GM12878 (cell line): Measurements from ENCODE around the gene MRPL36. TPM values are rescaled to one million over a fixed set of nuclear protein-coding genes. Genes with fewer than 3 reads are reported as not detected.

Source experiments
- ATAC-seq: fragments of 200-7000 bp; cut with Tn5 transposase; 3 replicates; pipeline ENCODE4 v1.9.1; 2020; ENCODE audit warnings: mild to moderate bottlenecking, moderate library complexity
- BruUV-seq: library from RNA; stranded (reverse); fragments of 400-500 nt; replicated peaks from 2 replicates; lab custom pipeline; 2021; lab: Mats Ljungman, UMichigan
- CTCF ChIA-PET: fragments of 300-600 bp; sonication (Branson Sonifier 250); formaldehyde crosslinking; extraction: SDS; loops from one replicate; lab custom pipeline; 2021; ENCODE audit warnings: inconsistent platforms; lab: Yijun Ruan, JAX
- POLR2A ChIA-PET: fragments of 350-600 bp; formaldehyde crosslinking; extraction: SDS; loops from one replicate; lab custom pipeline; 2021; ENCODE audit warnings: inconsistent platforms; lab: Charles Lee
- RAD21 ChIA-PET: fragments of 300-600 bp; sonication (Branson Sonifier 250); formaldehyde crosslinking; loops from one replicate; lab custom pipeline; 2023; ENCODE audit warnings: antibody characterized with exemption; ENCODE audit not compliant: unreplicated experiment; lab: Charles Lee
- SMC1A ChIA-PET: fragments of 300-600 bp; sonication (Branson Sonifier 250); formaldehyde crosslinking; loops from one replicate; lab custom pipeline; 2023; ENCODE audit not compliant: unreplicated experiment, uncharacterized antibody; lab: Charles Lee
- DNase-seq: peaks from one replicate; pipeline ENCODE4 v3.0.0-alpha.2; 2011; ENCODE audit warnings: low read depth, low spot score
- FAIRE-seq: peaks from 3 replicates; lab custom pipeline; 2011; peaks lifted over from hg19 to GRCh38; lab: Jason Lieb, UNC
- H2AFZ ChIP-seq: 2 replicates; pipeline ENCODE4 v1.6.0; 2011; ENCODE audit warnings: low read depth, low read length, control low read depth; ENCODE audit not compliant: control insufficient read depth
- H3K27ac ChIP-seq: 2 replicates; pipeline ENCODE4 v1.5.1; 2011; ENCODE audit warnings: control low read depth; ENCODE audit not compliant: control insufficient read depth, insufficient read depth
- H3K27me3 ChIP-seq, 2 experiments: replicated peaks in 1 of 2; 2 replicates each; pipeline versions ENCODE4 v1.6.0 to v1.6.1; 2011; ENCODE audit warnings: low read length in 1 of 2; ENCODE audit not compliant: control insufficient read depth in 2 of 2, insufficient read depth in 2 of 2
- H3K36me3 ChIP-seq, 2 experiments: 2 replicates each; pipeline ENCODE4 v1.5.1; 2011; ENCODE audit warnings: low read length in 1 of 2; ENCODE audit not compliant: control insufficient read depth in 2 of 2, insufficient read depth in 2 of 2
- H3K4me1 ChIP-seq: 2 replicates; pipeline ENCODE4 v1.6.1; 2011; ENCODE audit warnings: mild to moderate bottlenecking, low read length, moderate library complexity, mixed read lengths; ENCODE audit not compliant: control insufficient read depth, insufficient read depth
- H3K4me2 ChIP-seq: 2 replicates; pipeline ENCODE4 v1.6.0; 2011; ENCODE audit warnings: control low read depth; ENCODE audit not compliant: control insufficient read depth, insufficient read depth
- H3K4me3 ChIP-seq: fragments of 200-600 bp; sonication (generic); 2 replicates; pipeline ENCODE4 v1.5.1; 2016
- H3K79me2 ChIP-seq: 2 replicates; pipeline ENCODE4 v1.6.0; 2011; ENCODE audit warnings: low read length; ENCODE audit not compliant: control insufficient read depth, insufficient read depth
- H3K9ac ChIP-seq: 2 replicates; pipeline ENCODE4 v1.8.0; 2011; ENCODE audit warnings: low read length, control low read depth, mixed read lengths; ENCODE audit not compliant: control insufficient read depth, insufficient read depth
- H3K9me3 ChIP-seq: replicated peaks from 3 replicates; pipeline ENCODE4 v1.5.1; 2011; ENCODE audit warnings: mild to moderate bottlenecking, low read length; ENCODE audit not compliant: control insufficient read depth, insufficient read depth
- H4K20me1 ChIP-seq: 2 replicates; pipeline ENCODE4 v1.6.0; 2011; ENCODE audit not compliant: control insufficient read depth, insufficient read depth
- KAT2A ChIP-seq: conservative IDR thresholded peaks from 2 replicates; pipeline ENCODE4 v1.6.1; 2011; ENCODE audit warnings: low read depth, low read length; ENCODE audit not compliant: control insufficient read depth
- NFYB ChIP-seq: IDR thresholded peaks from 2 replicates; pipeline ENCODE4 v1.6.1; 2011; ENCODE audit warnings: low read depth, mild to moderate bottlenecking, low read length, improper control_type of control experiment, moderate library complexity; ENCODE audit not compliant: insufficient read depth
- RB1 ChIP-seq: fragments of 450-650 bp; formaldehyde crosslinking; IDR thresholded peaks from 2 replicates; pipeline ENCODE4 v1.6.1; 2017; ENCODE audit warnings: mild to moderate bottlenecking, borderline replicate concordance
- YBX1 ChIP-seq: fragments of 450-650 bp; IDR thresholded peaks from 2 replicates; pipeline ENCODE4 v1.6.1; 2016; ENCODE audit warnings: antibody characterized with exemption
- WGBS: methylation state at CpG from one replicate; pipeline ENCODE4 v1.1.6; 2016; ENCODE audit warnings: low lambda C conversion rate; ENCODE audit not compliant: insufficient replicate concordance, insufficient coverage; ENCODE audit errors: missing lambda C conversion rate; 5-methylcytosine and 5-hydroxymethylcytosine counted together
- in situ Hi-C: fragments of 300-500 bp; cut with MboI; formaldehyde crosslinking; loops from 9 replicates; pipeline ENCODE4 v1.14.3; 2018; ENCODE audit warnings: mixed read lengths
- intact Hi-C: fragments of 100-400 bp; cut with micrococcal nuclease; formaldehyde crosslinking; loops from one replicate; pipeline ENCODE4 v1.14.2; 2022; ENCODE audit not compliant: unreplicated experiment
- polyA plus RNA-seq, 11 experiments: library from polyadenylated mRNA; depleted of rRNA in 4 of 11; unstranded in 6 of 11; stranded (reverse) in 5 of 11; fragments of >200 nt; fragmentation: Nextera tagmentation in 4 of 11; fragmentation: Illumina TruSeq in 1 of 11; extraction: Ambion mirVana in 4 of 11; extraction: Trizol in 1 of 11; gene quantifications; 1 replicate in 1 of 11; 2 replicates in 10 of 11; pipeline versions ENCODE4 v1.2.1 to v1.2.3, GENCODE V29; 2011 to 2016; ENCODE audit warnings: inconsistent platforms in 2 of 11, missing spikeins in 2 of 11, low read depth in 1 of 11
- total RNA-seq, 4 experiments: library from RNA; depleted of rRNA in 3 of 4; stranded (reverse); fragments of >200 nt in 3 of 4; fragmentation: Illumina TruSeq in 1 of 4; extraction: Trizol in 1 of 4; gene quantifications; 2 replicates each; pipeline versions ENCODE4 v1.2.1 to v1.2.3, GENCODE V29; 2013 to 2021

MRPL36 gene
- total and polyA plus RNA-seq, 10 of the 15 experiments (the other 5 are each of a cell fraction or from before 2014, with no cell fraction given) = 89.2 to 559 (median 152) TPM

DNA sequence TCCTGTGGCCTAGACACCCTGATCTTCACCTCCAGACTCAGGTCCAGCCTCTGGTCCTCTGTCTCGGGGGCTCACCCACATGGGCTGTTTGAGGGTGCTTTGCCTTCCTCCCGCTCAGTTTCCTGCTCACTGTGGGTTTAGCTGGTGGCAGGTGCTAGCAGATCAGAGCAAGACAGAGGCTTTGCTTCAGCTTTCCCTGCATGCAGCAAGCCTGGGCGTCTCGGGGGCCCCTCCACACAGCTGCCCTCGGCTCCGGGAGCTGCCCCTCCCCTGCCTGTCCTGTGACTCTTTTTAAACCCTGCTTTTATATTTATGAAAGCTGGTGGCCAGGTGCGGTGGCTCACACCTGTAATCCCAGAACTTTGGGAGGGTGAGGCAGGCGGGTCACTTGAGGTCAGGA lies 14.6 kb downstream of the MRPL36 start:
- no peaks in the 10 kb centered on the region for H3K36me3 ChIP-seq
- no peak for TF ChIP-seq YBX1
- H2AFZ ChIP-seq = no peak overlapping the region
- ChIA-PET SMC1A (interaction anchor here (1.5 kb wide), 1 partner anchor 8 kb away, joined by 6 read pairs; no protein-coding TSS in a partner anchor), POLR2A (interaction anchor here (2.1 kb wide), 1 partner anchor 15 kb away, joined by 4 read pairs; the partner anchor contains the start of gene MRPL36), CTCF (no interaction called here), RAD21 (interaction anchor here (1.4 kb wide), 1 partner anchor 10 kb away, joined by 3 read pairs; no protein-coding TSS in a partner anchor)
- in situ Hi-C loops = no loop called here
- H3K79me2 ChIP-seq = no peaks in the 10 kb centered on the region
- no peaks in the 10 kb centered on the region for H3K27me3 ChIP-seq
- peaks cover 48% of the 10 kb centered on the region for H3K4me1 ChIP-seq
- no peaks in the 10 kb centered on the region for H4K20me1 ChIP-seq
- DNase-seq (no peak), FAIRE-seq (no peak), ATAC-seq (no peak)
- H3K9me3 ChIP-seq = no peaks in the 10 kb centered on the region; the same call in 2 of the 3 replicates
- H3K4me2 ChIP-seq = no peak overlapping the region
- H3K4me3 ChIP-seq = no peak overlapping the region
- intact Hi-C loops = no loop called here
- WGBS = 18% methylated on average over 8 of the region's 8 CpGs
- H3K27ac ChIP-seq = no peak overlapping the region
- H3K9ac ChIP-seq = no peak overlapping the region
- BruUV-seq = no TSS peak

DNA sequence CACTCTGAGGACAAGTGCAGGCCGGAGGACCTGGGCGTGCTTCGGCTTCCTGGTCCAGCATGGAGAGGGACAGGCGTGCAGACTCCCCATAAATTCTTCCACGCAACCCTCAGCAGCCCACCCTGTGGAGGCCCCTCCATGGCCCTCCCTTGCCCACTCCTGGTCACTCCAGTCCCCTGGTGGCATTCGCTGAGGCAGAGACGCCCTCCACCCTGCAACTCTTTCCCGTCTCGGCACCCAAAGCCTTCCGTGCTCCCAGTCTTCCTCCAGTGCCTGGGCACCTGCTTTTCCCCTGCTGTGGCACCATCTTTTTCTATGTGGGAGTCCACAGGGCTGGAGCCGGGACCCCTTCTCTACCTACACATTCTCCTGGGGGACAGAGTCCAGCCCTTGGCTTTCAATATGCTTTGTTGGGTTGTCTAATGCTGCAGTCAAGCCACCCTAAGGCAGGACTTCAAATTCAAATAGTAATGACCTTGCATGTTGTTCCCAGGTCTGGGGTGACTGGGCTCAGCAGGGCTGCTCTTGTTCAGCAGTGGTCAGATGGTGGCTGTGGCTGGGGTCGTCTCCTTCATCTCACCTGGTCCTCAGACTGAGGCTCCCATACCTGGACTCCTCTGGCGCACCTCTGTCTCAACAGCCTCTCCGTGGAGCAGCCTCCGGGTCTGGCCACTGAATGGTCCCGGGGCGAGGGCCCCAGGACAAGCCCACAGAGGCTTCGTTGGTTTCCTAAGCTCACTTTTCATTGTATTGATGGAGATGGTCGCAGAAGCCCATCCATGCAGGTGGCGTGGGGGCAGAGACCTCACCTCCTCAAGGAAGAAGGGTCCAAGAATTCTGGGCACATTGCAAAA lies 15.2 kb downstream of the MRPL36 start:
- Histone ChIP-seq H3K9ac (no peak overlapping the region), H3K36me3 (no peaks in the 10 kb centered on the region), H3K9me3 (no peaks in the 10 kb centered on the region; the same call in 2 of the 3 replicates), H3K79me2 (no peaks in the 10 kb centered on the region), H4K20me1 (no peaks in the 10 kb centered on the region), H3K4me3 (no peak overlapping the region), H2AFZ (no peak overlapping the region), H3K27me3 (no peaks in the 10 kb centered on the region), H3K4me2 (no peak overlapping the region), H3K4me1 (peaks cover 44% of the 10 kb centered on the region), H3K27ac (no peak overlapping the region)
- FAIRE-seq (no peak), ATAC-seq (no peak), DNase-seq (no peak)
- POLR2A ChIA-PET = interaction anchor here (2.1 kb wide), 1 partner anchor 16 kb away, joined by 4 read pairs; the partner anchor contains the start of gene MRPL36
- RAD21 ChIA-PET = interaction anchor here (1.4 kb wide), 1 partner anchor 10 kb away, joined by 3 read pairs; no protein-coding TSS in a partner anchor
- in situ Hi-C loops (no loop called here), intact Hi-C loops (no loop called here)
- SMC1A ChIA-PET = interaction anchor here (1.5 kb wide), 1 partner anchor 9 kb away, joined by 6 read pairs; no protein-coding TSS in a partner anchor
- TF ChIP-seq NFYB (no peak), RB1 (no peak), KAT2A (no peak)
- CTCF ChIA-PET = no interaction called here
- 88% methylated on average over 19 of the region's 20 CpGs for WGBS
- no TSS peak for BruUV-seq
